OCI-LY3 (cell line): ENCODE results near the gene CUBN.

Experiments used
- CTCF ChIP-seq: fragments of 200-600, 300-600 bp; sonication (generic); IDR thresholded peaks from 2 replicates; pipeline ENCODE4 v1.5.1; 2014; ENCODE audit warnings: antibody characterized with exemption, low read length, low read depth
- EZH2phosphoT487 ChIP-seq: fragments of 200-600 bp; shearing (Covaris generic); IDR thresholded peaks from 2 replicates; pipeline ENCODE4 v1.6.1; 2018; ENCODE audit warnings: antibody characterized with exemption, mixed run types, low read depth

- TF ChIP-seq CTCF, result no peak
- no peak for TF ChIP-seq EZH2phosphoT487
These were observed 3.3 kb downstream of the CUBN start for GRCh38 chr10:17126327-17126726.
